Heart left ventricle (tissue), 16 donors: ENCODE measurements around the gene SLC25A18. TPM values are rescaled to one million over a fixed set of nuclear protein-coding genes. Genes with fewer than 3 reads are reported as not detected.

Experiments
- ATAC-seq, 4 donors: fragments of 200-7000 bp; cut with Tn5 transposase; one replicate each; pipeline ENCODE4 v1.9.1; 2020 to 2022; ENCODE audit warnings: moderate library complexity in 4 of 4, mild to moderate bottlenecking in 3 of 4, moderate number of reproducible peaks in 1 of 4
- DNase-seq, 5 donors: peaks; one replicate each; pipeline ENCODE4 v3.0.0-alpha.2; 2020
- H3K27ac ChIP-seq, 12 donors: fragments of 200-600 bp; sonication (generic) in 4 of 12; one replicate each; pipeline versions ENCODE4 v1.5.0 to v1.8.0; 2016 to 2022; ENCODE audit warnings: mild to moderate bottlenecking in 2 of 12
- H3K27me3 ChIP-seq, 9 donors: fragments of 200-600 bp; sonication (generic) in 2 of 9; one replicate each; pipeline versions ENCODE4 v1.5.1 to v1.8.0; 2016 to 2022; ENCODE audit warnings: mild to moderate bottlenecking in 3 of 9
- H3K36me3 ChIP-seq, 9 donors: fragments of 200-600 bp; sonication (generic) in 2 of 9; one replicate each; pipeline versions ENCODE4 v1.5.0 to v1.8.0; 2018 to 2022; ENCODE audit warnings: mild to moderate bottlenecking in 2 of 9
- H3K4me1 ChIP-seq, 12 donors: fragments of 200-600 bp; sonication (generic) in 4 of 12; one replicate each; pipeline versions ENCODE4 v1.5.0 to v1.8.0; 2016 to 2022; ENCODE audit warnings: mild to moderate bottlenecking in 3 of 12
- H3K4me3 ChIP-seq, 12 donors: fragments of 200-600 bp; sonication (generic) in 4 of 12; one replicate each; pipeline versions ENCODE4 v1.5.0 to v1.8.0; 2017 to 2022; ENCODE audit warnings: mild to moderate bottlenecking in 9 of 12, moderate library complexity in 4 of 12
- H3K9me3 ChIP-seq, 12 donors: fragments of 200-600 bp; sonication (generic) in 4 of 12; one replicate each; pipeline versions ENCODE4 v1.5.0 to v1.8.0; 2016 to 2022; ENCODE audit warnings: mild to moderate bottlenecking in 1 of 12
- POLR2A ChIP-seq, 2 donors: fragments of 450-650 bp; IDR thresholded peaks; one replicate each; pipeline ENCODE4 v1.6.1; 2017; ENCODE audit warnings: antibody characterized with exemption in 2 of 2, mild to moderate bottlenecking in 2 of 2, moderate library complexity in 2 of 2
- WGBS, 4 donors: extraction: QIAGEN DNeasy Blood & Tissue Kit in 2 of 4; methylation state at CpG; one replicate each; pipeline versions ENCODE4 v1.1.5 to v1.1.7; 2013 to 2018; 5-methylcytosine and 5-hydroxymethylcytosine counted together
- intact Hi-C, 10 donors: fragments of 100-400 bp; cut with DNase I; formaldehyde crosslinking; loops; one replicate each; pipeline versions ENCODE4 v1.11.1 to v1.14.2; 2022
- polyA plus RNA-seq, 2 donors: library from polyadenylated mRNA; stranded (reverse); fragments of 200-250 nt; gene quantifications; one replicate each; pipeline ENCODE4 v1.2.3, GENCODE V29; 2013
- total RNA-seq, 9 donors: library from RNA; depleted of rRNA in 2 of 9; stranded (reverse); fragments of >200 nt in 2 of 9; fragmentation: NEBNext Ultra II Directional in 3 of 9; extraction: Animal tissue kit (Norgen Biotek cat#: 25700) in 3 of 9; gene quantifications; one replicate each; pipeline versions ENCODE4 v1.1.0 to v1.2.4, GENCODE V29; 2016 to 2023
- TF ChIP-seq, protein P1 (sequence below), 12 donors: fragments of 200-600 bp; sonication (generic) in 4 of 12; IDR thresholded peaks; one replicate each; pipeline versions ENCODE4 v1.5.0 to v1.8.0; 2018 to 2022; ENCODE audit warnings: antibody characterized with exemption in 12 of 12, mild to moderate bottlenecking in 5 of 12
- donor health status: ischemic (EF 13 %, LVEDD 7.1; RV severe dilation, severe dysfunction).
- donor health status: healthy with polysubstance abuse.
- donor health status: DM: no; HTN: yes; CAD: no.
- donor health status: DM: no; HTN: no; CAD: no.
- donor health status: ischemic (EF 25% LVEDD 6.9; RV normal size, moderate dysfunction).
- donor health status: ischemic (EF 25% LVEDD 5.7; RV mildly dilated, moderate dysfunction).
- donor health status: healthy.
- donor health status: DM: yes; HTN: yes; CAD: no.
- donor health status: ischemic (EF 35%, LVEDD 5.7; RV mildly dilated, moderate dysfunction).
- donor health status: nonischemic (EF 11% LVEDD 7.7; RV severe dilation, severe dysfunction).
- donor health status: DM: yes; HTN: yes; CAD: no.
- donor health status: PGD.
- donor health status: ischemic (EF 29% LVEDD 5.4; RV normal size, mild dysfunction).
- donor health status: nonischemic (EF 23%, LVEDD 6.1; RV moderate dilation, normal function).

SLC25A18 gene
- total and polyA plus RNA-seq, 11 donors: 0.27 to 10.2 (median 1.9) TPM

DNA sequence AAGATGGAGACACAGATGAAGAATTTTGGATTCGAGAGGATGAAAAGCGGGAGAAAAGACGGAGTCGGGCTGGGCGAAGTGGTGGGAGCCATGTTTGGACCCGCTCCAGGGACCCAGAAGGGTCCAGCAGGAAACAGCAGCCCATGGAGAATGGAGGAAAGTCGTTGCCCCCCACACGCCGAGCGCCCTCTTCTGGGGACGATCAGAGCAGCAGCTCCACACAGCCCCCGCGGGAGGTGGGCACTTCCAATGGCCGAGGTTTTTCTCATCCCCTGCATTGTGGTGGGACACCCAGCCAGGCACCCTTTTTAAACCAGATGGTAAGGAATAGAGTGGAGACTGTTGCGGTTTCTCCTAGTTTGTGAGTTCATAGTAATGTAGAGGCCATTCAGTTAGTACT is 22.8 kb upstream of the SLC25A18 start:
- intact Hi-C loops: no loop called here
- no peaks in the 10 kb centered on the region for H3K27me3 ChIP-seq
- ATAC-seq (no peak), DNase-seq (no peak)
- WGBS, 4 donors: 85 to 89% (median 87%) methylated on average over 15 of the region's 15 CpGs
- no peaks in the 10 kb centered on the region for H3K9me3 ChIP-seq
- TF ChIP-seq, protein P1, sequence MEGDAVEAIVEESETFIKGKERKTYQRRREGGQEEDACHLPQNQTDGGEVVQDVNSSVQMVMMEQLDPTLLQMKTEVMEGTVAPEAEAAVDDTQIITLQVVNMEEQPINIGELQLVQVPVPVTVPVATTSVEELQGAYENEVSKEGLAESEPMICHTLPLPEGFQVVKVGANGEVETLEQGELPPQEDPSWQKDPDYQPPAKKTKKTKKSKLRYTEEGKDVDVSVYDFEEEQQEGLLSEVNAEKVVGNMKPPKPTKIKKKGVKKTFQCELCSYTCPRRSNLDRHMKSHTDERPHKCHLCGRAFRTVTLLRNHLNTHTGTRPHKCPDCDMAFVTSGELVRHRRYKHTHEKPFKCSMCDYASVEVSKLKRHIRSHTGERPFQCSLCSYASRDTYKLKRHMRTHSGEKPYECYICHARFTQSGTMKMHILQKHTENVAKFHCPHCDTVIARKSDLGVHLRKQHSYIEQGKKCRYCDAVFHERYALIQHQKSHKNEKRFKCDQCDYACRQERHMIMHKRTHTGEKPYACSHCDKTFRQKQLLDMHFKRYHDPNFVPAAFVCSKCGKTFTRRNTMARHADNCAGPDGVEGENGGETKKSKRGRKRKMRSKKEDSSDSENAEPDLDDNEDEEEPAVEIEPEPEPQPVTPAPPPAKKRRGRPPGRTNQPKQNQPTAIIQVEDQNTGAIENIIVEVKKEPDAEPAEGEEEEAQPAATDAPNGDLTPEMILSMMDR (IDR thresholded peaks at IDR 0.05): peak in 1 of 12 donors; percentile 15
- TF ChIP-seq POLR2A (IDR thresholded peaks at IDR 0.05): no peak
- H3K4me3 ChIP-seq: no peak overlapping the region
- H3K27ac ChIP-seq: no peak overlapping the region
- H3K4me1 ChIP-seq: no peaks in the 10 kb centered on the region
- H3K36me3 ChIP-seq: peaks cover 0 to 48% (median 26%) of the 10 kb centered on the region in 9 donors

- DNase-seq (no peak), ATAC-seq (no peak)
- H3K4me1 ChIP-seq: no peaks in the 10 kb centered on the region
- no peaks in the 10 kb centered on the region for H3K27me3 ChIP-seq
- no peak overlapping the region for H3K4me3 ChIP-seq
- peaks cover 0 to 48% (median 26%) of the 10 kb centered on the region in 9 donors for H3K36me3 ChIP-seq
- no peak for TF ChIP-seq POLR2A (IDR thresholded peaks at IDR 0.05)
- TF ChIP-seq, protein P1 (IDR thresholded peaks at IDR 0.05): no peak
- WGBS, 4 donors: 88 to 90% (median 89%) methylated on average over 7 of the region's 7 CpGs
- H3K9me3 ChIP-seq: no peaks in the 10 kb centered on the region
- intact Hi-C loops: no loop called here
- H3K27ac ChIP-seq: no peak overlapping the region
These were observed 21.8 kb upstream of the SLC25A18 start for GRCh38 chr22:17541476-17541875.

- peaks cover 0 to 48% (median 26%) of the 10 kb centered on the region in 9 donors for H3K36me3 ChIP-seq
- no peaks in the 10 kb centered on the region for H3K27me3 ChIP-seq
- H3K9me3 ChIP-seq: no peaks in the 10 kb centered on the region
- DNase-seq: no peak
- 95 to 97% (median 97%) methylated on average over 14 of the region's 14 CpGs for WGBS, 4 donors
- H3K27ac ChIP-seq: no peak overlapping the region
- H3K4me3 ChIP-seq: no peak overlapping the region
- peak in 2 of 4 donors; percentile 12 to 13 for ATAC-seq
- no peaks in the 10 kb centered on the region for H3K4me1 ChIP-seq
- TF ChIP-seq POLR2A (IDR thresholded peaks at IDR 0.05): no peak
- TF ChIP-seq, protein P1 (IDR thresholded peaks at IDR 0.05): no peak
- intact Hi-C loops: no loop called here
These were observed 20.8 kb upstream of the SLC25A18 start for GRCh38 chr22:17542452-17542851.

DNA sequence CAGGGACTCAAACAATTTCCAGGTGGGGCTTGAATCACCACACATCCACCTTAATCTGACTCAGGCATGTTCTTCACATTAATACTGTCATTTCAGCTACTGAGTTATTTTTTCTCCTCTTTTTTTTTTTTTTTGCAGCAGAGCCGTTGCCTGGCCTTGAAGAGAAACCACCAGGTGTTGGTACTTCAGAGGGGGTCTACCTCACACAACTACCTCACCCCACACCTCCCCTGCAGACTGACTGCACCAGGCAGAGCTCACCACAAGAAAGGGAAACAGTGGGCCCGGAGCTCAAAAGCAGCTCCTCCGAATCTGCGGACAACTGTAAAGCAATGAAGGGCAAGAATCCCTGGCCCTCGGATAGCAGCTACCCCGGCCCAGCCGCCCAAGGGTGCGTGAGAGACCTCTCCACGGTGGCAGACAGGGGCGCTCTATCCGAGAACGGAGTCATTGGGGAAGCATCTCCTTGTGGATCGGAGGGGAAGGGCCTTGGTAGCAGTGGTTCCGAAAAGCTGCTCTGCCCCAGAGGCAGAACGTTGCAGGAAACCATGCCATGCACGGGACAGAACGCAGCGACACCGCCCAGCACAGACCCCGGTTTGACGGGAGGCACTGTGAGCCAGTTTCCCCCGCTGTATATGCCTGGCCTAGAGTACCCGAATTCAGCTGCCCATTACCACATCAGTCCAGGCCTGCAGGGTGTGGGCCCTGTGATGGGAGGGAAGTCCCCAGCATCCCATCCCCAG is 15.1 kb upstream of the SLC25A18 start:
- no peak for TF ChIP-seq POLR2A (IDR thresholded peaks at IDR 0.05)
- TF ChIP-seq, protein P1 (IDR thresholded peaks at IDR 0.05): no peak
- 93 to 95% (median 94%) methylated on average over 13 to 23 of the region's 23 CpGs for WGBS, 4 donors
- Histone ChIP-seq H3K27me3 (no peaks in the 10 kb centered on the region), H3K4me1 (peaks cover 0 to 3% (median 0%) of the 10 kb centered on the region in 12 donors), H3K36me3 (peaks cover 0 to 34% (median 8%) of the 10 kb centered on the region in 9 donors), H3K9me3 (no peaks in the 10 kb centered on the region), H3K4me3 (no peak overlapping the region), H3K27ac (no peak overlapping the region)
- DNase-seq: no peak
- intact Hi-C loops: no loop called here
- ATAC-seq: peak in 1 of 4 donors; percentile 37
